DND-41 (cell line): Measurements from ENCODE around the gene DHX57.

Experiments used
- EZH2 ChIP-seq: IDR thresholded peaks from 3 replicates; pipeline ENCODE4 v1.6.1; 2012; ENCODE audit warnings: borderline replicate concordance, low read depth, mild to moderate bottlenecking, moderate library complexity, low read length, inconsistent platforms; ENCODE audit not compliant: severe bottlenecking
- TF ChIP-seq, protein P1 (sequence below): IDR thresholded peaks from 2 replicates; pipeline ENCODE4 v1.5.1; 2012; ENCODE audit warnings: borderline replicate concordance, low read length, moderate library complexity, mild to moderate bottlenecking; ENCODE audit not compliant: poor library complexity, severe bottlenecking; ENCODE audit errors: extremely low read depth

DNA sequence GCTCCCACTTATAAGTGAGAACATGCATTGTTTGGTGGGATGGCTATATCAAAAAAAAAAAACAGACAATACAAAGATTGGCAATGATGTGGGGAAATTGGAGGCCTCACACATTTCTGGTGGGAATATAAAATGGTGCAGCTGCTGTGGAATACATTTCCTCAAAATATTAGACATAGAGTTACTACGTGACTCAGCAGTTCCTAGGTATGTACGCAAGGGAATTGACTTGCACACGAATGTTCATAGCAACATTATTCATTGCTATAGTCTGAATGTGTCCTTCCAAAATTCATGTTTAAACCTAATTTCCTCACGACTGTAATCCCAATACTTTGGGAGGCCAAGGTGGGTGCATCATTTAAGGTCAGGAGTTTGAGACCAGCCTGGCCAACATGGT is 11.6 kb upstream of the DHX57 start:
- TF ChIP-seq, protein P1, sequence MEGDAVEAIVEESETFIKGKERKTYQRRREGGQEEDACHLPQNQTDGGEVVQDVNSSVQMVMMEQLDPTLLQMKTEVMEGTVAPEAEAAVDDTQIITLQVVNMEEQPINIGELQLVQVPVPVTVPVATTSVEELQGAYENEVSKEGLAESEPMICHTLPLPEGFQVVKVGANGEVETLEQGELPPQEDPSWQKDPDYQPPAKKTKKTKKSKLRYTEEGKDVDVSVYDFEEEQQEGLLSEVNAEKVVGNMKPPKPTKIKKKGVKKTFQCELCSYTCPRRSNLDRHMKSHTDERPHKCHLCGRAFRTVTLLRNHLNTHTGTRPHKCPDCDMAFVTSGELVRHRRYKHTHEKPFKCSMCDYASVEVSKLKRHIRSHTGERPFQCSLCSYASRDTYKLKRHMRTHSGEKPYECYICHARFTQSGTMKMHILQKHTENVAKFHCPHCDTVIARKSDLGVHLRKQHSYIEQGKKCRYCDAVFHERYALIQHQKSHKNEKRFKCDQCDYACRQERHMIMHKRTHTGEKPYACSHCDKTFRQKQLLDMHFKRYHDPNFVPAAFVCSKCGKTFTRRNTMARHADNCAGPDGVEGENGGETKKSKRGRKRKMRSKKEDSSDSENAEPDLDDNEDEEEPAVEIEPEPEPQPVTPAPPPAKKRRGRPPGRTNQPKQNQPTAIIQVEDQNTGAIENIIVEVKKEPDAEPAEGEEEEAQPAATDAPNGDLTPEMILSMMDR = no peak
- no peak for TF ChIP-seq EZH2
